Brain microvascular endothelial cell (primary cell): Measurements from ENCODE around the gene MGAT3.

Experiments
- DNase-seq: peaks from one replicate; pipeline ENCODE4 v3.0.0-alpha.2; 2020
- H3K27ac ChIP-seq: fragments of 250-450 bp; sonication (Bioruptor Pico); 2 replicates; pipeline ENCODE4 v1.5.1; 2020; ENCODE audit warnings: mild to moderate bottlenecking, moderate library complexity
- H3K27me3 ChIP-seq: fragments of 250-450 bp; sonication (Bioruptor Pico); replicated peaks from 2 replicates; pipeline ENCODE4 v1.5.1; 2020; ENCODE audit warnings: mild to moderate bottlenecking
- H3K36me3 ChIP-seq: fragments of 250-450 bp; sonication (Bioruptor Pico); replicated peaks from 2 replicates; pipeline ENCODE4 v1.5.1; 2020; ENCODE audit warnings: mild to moderate bottlenecking
- H3K4me3 ChIP-seq: 2 replicates; pipeline ENCODE4 v1.5.1; 2011; ENCODE audit warnings: low read depth, mild to moderate bottlenecking, control low read depth, low read length, moderate library complexity
- CTCF ChIP-seq: IDR thresholded peaks from 2 replicates; pipeline ENCODE4 v1.5.1; 2011; ENCODE audit warnings: low read depth, mild to moderate bottlenecking, moderate library complexity, low read length, control low read depth, inconsistent platforms; ENCODE audit errors: missing control alignments
- in situ Hi-C: cut with HindIII; loops from 2 replicates; pipeline ENCODE4 v1.10.0; 2017; ENCODE audit warnings: low sequenced_read_pairs, low pct_ligation_motif_present

The MGAT3 gene

GRCh38 chr22:39430576-39431150 is 26.1 kb upstream of the MGAT3 start:
- no peak for DNase-seq
- no peak overlapping the region for H3K27ac ChIP-seq
- peaks cover 4% of the 10 kb centered on the region for H3K36me3 ChIP-seq
- no peak overlapping the region for H3K4me3 ChIP-seq
- no peak for TF ChIP-seq CTCF
- H3K27me3 ChIP-seq, result no peaks in the 10 kb centered on the region
- in situ Hi-C loops, result no loop called here

GRCh38 chr22:39431216-39431801 is 25.5 kb upstream of the MGAT3 start:
- TF ChIP-seq CTCF, result no peak
- DNase-seq, result no peak
- no peak overlapping the region for H3K4me3 ChIP-seq
- peak overlapping the region; percentile 59 for H3K27ac ChIP-seq
- in situ Hi-C loops, result no loop called here
- H3K36me3 ChIP-seq, result peaks cover 4% of the 10 kb centered on the region
- no peaks in the 10 kb centered on the region for H3K27me3 ChIP-seq

- Histone ChIP-seq H3K36me3 (peaks cover 4% of the 10 kb centered on the region), H3K4me3 (no peak overlapping the region), H3K27me3 (no peaks in the 10 kb centered on the region), H3K27ac (peak overlapping the region; percentile 59)
- TF ChIP-seq CTCF, result no peak
- in situ Hi-C loops, result no loop called here
- DNase-seq, result peak; percentile 57
These were observed 25.0 kb upstream of the MGAT3 start for GRCh38 chr22:39431821-39432251.

- DNase-seq, result no peak
- no peak overlapping the region for H3K4me3 ChIP-seq
- in situ Hi-C loops, result no loop called here
- no peak for TF ChIP-seq CTCF
- peaks cover 4% of the 10 kb centered on the region for H3K36me3 ChIP-seq
- no peak overlapping the region for H3K27ac ChIP-seq
- no peaks in the 10 kb centered on the region for H3K27me3 ChIP-seq
These were observed 24.4 kb upstream of the MGAT3 start for GRCh38 chr22:39432361-39432811.

GRCh38 chr22:39433476-39434242 is 23.2 kb upstream of the MGAT3 start:
- no peak for DNase-seq
- TF ChIP-seq CTCF, result no peak
- Histone ChIP-seq H3K27me3 (no peaks in the 10 kb centered on the region), H3K27ac (no peak overlapping the region), H3K36me3 (peaks cover 4% of the 10 kb centered on the region), H3K4me3 (no peak overlapping the region)
- in situ Hi-C loops, result no loop called here
